HepG2 (cell line): ENCODE measurements around the gene AKAP6. TPM values are rescaled to one million over a fixed set of nuclear protein-coding genes. Genes with fewer than 3 reads are reported as not detected.

Source experiments
- ATAC-seq: fragments of 200-7000 bp; cut with Tn5 transposase; 3 replicates; pipeline ENCODE4 v1.9.1; 2020; ENCODE audit warnings: mild to moderate bottlenecking, moderate library complexity
- BruUV-seq: library from RNA; stranded (reverse); fragments of 400-500 nt; replicated peaks from 2 replicates; lab custom pipeline; 2021; lab: Mats Ljungman, UMichigan
- CTCF ChIA-PET: fragments of 300-600 bp; formaldehyde crosslinking; extraction: SDS; loops from one replicate; lab custom pipeline; 2021; ENCODE audit warnings: low total read pairs, inconsistent platforms, low intra/inter-chr PET ratio; lab: Yijun Ruan, JAX
- POLR2A ChIA-PET: fragments of 350-600 bp; sonication (Branson Sonifier 250); formaldehyde crosslinking; loops from one replicate; lab custom pipeline; 2020; ENCODE audit warnings: antibody characterized with exemption, inconsistent platforms; lab: Yijun Ruan, JAX
- DNase-seq: peaks from one replicate; pipeline ENCODE4 v3.0.0-alpha.2; 2015; ENCODE audit warnings: low spot score
- FAIRE-seq: peaks from 3 replicates; lab custom pipeline; 2011; peaks lifted over from hg19 to GRCh38; lab: Jason Lieb, UNC
- H2AFZ ChIP-seq: one replicate; pipeline ENCODE4 v1.6.1; 2011; ENCODE audit warnings: low read length, inconsistent platforms
- H3K27ac ChIP-seq: fragments of 300-600 bp; 3 replicates; pipeline ENCODE4 v1.8.0; 2011; ENCODE audit warnings: mixed run types, mild to moderate bottlenecking, mixed read lengths, low read length, inconsistent platforms; ENCODE audit not compliant: insufficient read depth; ENCODE audit errors: extremely low read length
- H3K27me3 ChIP-seq, 2 experiments: fragments of 200-600 bp in 1 of 2; 2 replicates in 1 of 2; 3 replicates in 1 of 2; pipeline versions ENCODE4 v1.6.0 to v1.8.0; 2011; ENCODE audit warnings: low read length in 2 of 2, mild to moderate bottlenecking in 2 of 2, moderate library complexity in 2 of 2, inconsistent platforms in 1 of 2; ENCODE audit not compliant: insufficient read depth in 2 of 2, control insufficient read depth in 1 of 2
- H3K36me3 ChIP-seq, 2 experiments: fragments of 200-600 bp in 1 of 2; replicated peaks in 1 of 2; 2 replicates in 1 of 2; 3 replicates in 1 of 2; pipeline versions ENCODE4 v1.5.1 to v1.8.0; 2011; ENCODE audit warnings: low read length in 2 of 2, inconsistent platforms in 1 of 2; ENCODE audit not compliant: insufficient read depth in 2 of 2, control insufficient read depth in 1 of 2
- H3K4me1 ChIP-seq: 2 replicates; pipeline ENCODE4 v1.5.1; 2012; ENCODE audit warnings: low read length, inconsistent platforms; ENCODE audit not compliant: insufficient read depth
- H3K4me2 ChIP-seq: 2 replicates; pipeline ENCODE4 v1.6.0; 2011; ENCODE audit warnings: low read depth, low read length, inconsistent platforms
- H3K4me3 ChIP-seq, 3 experiments: fragments of 200-600 bp in 1 of 3; sonication (generic), shearing (Covaris generic) in 1 of 3; replicated peaks in 1 of 3; 2 replicates each; pipeline ENCODE4 v1.5.1; 2011 to 2016; ENCODE audit warnings: low read length in 3 of 3, inconsistent platforms in 2 of 3, low read depth in 2 of 3, mild to moderate bottlenecking in 2 of 3, control low read depth in 1 of 3, mixed read lengths in 1 of 3; ENCODE audit not compliant: insufficient read depth in 1 of 3
- H3K79me2 ChIP-seq: one replicate; pipeline ENCODE4 v1.6.1; 2011; ENCODE audit warnings: low read length, inconsistent platforms; ENCODE audit not compliant: insufficient read depth
- H3K9ac ChIP-seq: 2 replicates; pipeline ENCODE4 v1.6.0; 2011; ENCODE audit warnings: mild to moderate bottlenecking, low read depth, low read length, inconsistent platforms; ENCODE audit not compliant: insufficient read depth
- H3K9me3 ChIP-seq: 2 replicates; pipeline ENCODE4 v1.5.1; 2012; ENCODE audit warnings: mild to moderate bottlenecking, low read length
- H4K20me1 ChIP-seq: 2 replicates; pipeline ENCODE4 v1.6.0; 2011; ENCODE audit warnings: inconsistent platforms, mild to moderate bottlenecking, low read length, moderate library complexity; ENCODE audit not compliant: insufficient read depth
- AHR ChIP-seq: IDR thresholded peaks from 2 replicates; pipeline ENCODE4 v1.6.1; 2018; ENCODE audit warnings: missing genetic modification reagents, missing compliant biosample characterization
- CERS6 ChIP-seq: sonication (generic); formaldehyde crosslinking; IDR thresholded peaks from 2 replicates; pipeline ENCODE4 v1.5.0; 2020; ENCODE audit warnings: missing genetic modification reagents
- DZIP1 ChIP-seq: sonication (generic); formaldehyde crosslinking; IDR thresholded peaks from 2 replicates; pipeline ENCODE4 v1.5.0; 2020; ENCODE audit warnings: mild to moderate bottlenecking, missing genetic modification reagents
- GATA4 ChIP-seq: sonication (generic); IDR thresholded peaks from 2 replicates; pipeline ENCODE4 v1.6.1; 2016; ENCODE audit warnings: antibody characterized with exemption, low read depth, borderline replicate concordance
- MNT ChIP-seq: fragments of 450-650 bp; IDR thresholded peaks from 2 replicates; pipeline ENCODE4 v1.6.1; 2016
- POGZ ChIP-seq: sonication (generic); formaldehyde crosslinking; IDR thresholded peaks from 2 replicates; pipeline ENCODE4 v1.4.0; 2020; ENCODE audit warnings: mild to moderate bottlenecking, missing genetic modification reagents
- ZBTB21 ChIP-seq: sonication (generic); formaldehyde crosslinking; IDR thresholded peaks from 2 replicates; pipeline ENCODE4 v1.4.0; 2020; ENCODE audit warnings: missing genetic modification reagents
- ZFX ChIP-seq: sonication (generic); formaldehyde crosslinking; IDR thresholded peaks from 2 replicates; pipeline ENCODE4 v1.4.0; 2020; ENCODE audit warnings: mild to moderate bottlenecking, low read depth, missing genetic modification reagents, moderate library complexity
- ZNF333 ChIP-seq: sonication (generic); formaldehyde crosslinking; IDR thresholded peaks from 2 replicates; pipeline ENCODE4 v1.4.0; 2020; ENCODE audit warnings: mild to moderate bottlenecking, missing genetic modification reagents, borderline replicate concordance
- ZNF550 ChIP-seq: sonication (generic); formaldehyde crosslinking; IDR thresholded peaks from 2 replicates; pipeline ENCODE4 v1.4.0; 2020; ENCODE audit warnings: mild to moderate bottlenecking, missing genetic modification reagents, borderline replicate concordance
- ZZZ3 ChIP-seq: sonication (generic); formaldehyde crosslinking; IDR thresholded peaks from 2 replicates; pipeline ENCODE4 v1.4.0; 2020; ENCODE audit warnings: missing genetic modification reagents, mild to moderate bottlenecking, borderline replicate concordance
- WGBS: methylation state at CpG from one replicate; pipeline ENCODE4 v1.1.6; 2017; ENCODE audit warnings: low lambda C conversion rate; 5-methylcytosine and 5-hydroxymethylcytosine counted together
- in situ Hi-C: cut with HindIII; loops from 2 replicates; pipeline ENCODE4 v1.10.0; 2017; ENCODE audit warnings: low pct_unique_long_range_greater_than_20kb; ENCODE audit not compliant: extremely low pct_ligation_motif_present
- intact Hi-C: fragments of 100-400 bp; cut with micrococcal nuclease; formaldehyde crosslinking; loops from one replicate; pipeline ENCODE4 v1.10.0; 2022; ENCODE audit not compliant: unreplicated experiment
- polyA plus RNA-seq, 8 experiments: library from polyadenylated mRNA; depleted of rRNA in 3 of 8; stranded (reverse) in 7 of 8; unstranded in 1 of 8; fragments of >200 nt; fragmentation: Illumina TruSeq in 4 of 8; extraction: Trizol in 4 of 8; gene quantifications; 2 replicates each; pipeline versions ENCODE4 v1.2.1 to v1.2.3, GENCODE V29; 2011 to 2016; ENCODE audit warnings: low read depth in 4 of 8, missing spikeins in 1 of 8, mixed read lengths in 1 of 8; ENCODE audit not compliant: insufficient read depth in 1 of 8
- total RNA-seq, 5 experiments: library from RNA; depleted of rRNA; stranded (reverse); fragments of >200 nt; fragmentation: Illumina TruSeq; extraction: Trizol; gene quantifications; 2 replicates each; pipeline ENCODE4 v1.2.3, GENCODE V29; 2016; ENCODE audit warnings: low read depth in 1 of 5
- TF ChIP-seq, protein P1 (sequence below): sonication (generic); formaldehyde crosslinking; IDR thresholded peaks from 2 replicates; pipeline ENCODE4 v1.4.0; 2020; ENCODE audit warnings: mild to moderate bottlenecking, missing genetic modification reagents

Gene AKAP6
- total and polyA plus RNA-seq, 2 of the 13 experiments (the other 11 are each of a cell fraction or from before 2014, with no cell fraction given) = 1.4 TPM

DNA sequence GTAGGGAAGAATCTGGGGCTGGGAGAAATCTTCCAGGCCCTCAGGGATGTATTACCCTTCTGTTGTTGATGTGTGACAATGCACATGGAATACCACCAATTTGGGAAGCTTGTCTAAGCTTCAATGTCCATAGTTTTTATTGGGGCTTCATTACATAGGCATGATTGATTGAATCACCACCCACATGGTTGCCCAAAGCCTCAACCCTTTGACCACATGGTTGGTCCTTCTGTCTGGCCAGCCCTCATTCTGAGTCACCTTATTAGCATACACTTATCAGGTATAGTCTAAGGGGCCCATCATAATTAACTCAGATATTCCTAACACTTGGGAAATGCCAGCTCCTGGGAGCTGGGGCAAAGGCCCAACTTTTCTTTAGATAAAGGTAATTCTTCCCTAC, 93.3 kb downstream of the AKAP6 start:
- Histone ChIP-seq H3K79me2 (no peaks in the 10 kb centered on the region), H3K4me1 (no peaks in the 10 kb centered on the region), H3K9me3 (peaks cover 19% of the 10 kb centered on the region), H3K9ac (no peak overlapping the region), H3K4me2 (no peak overlapping the region), H3K27me3 (no peaks in the 10 kb centered on the region), H4K20me1 (no peaks in the 10 kb centered on the region), H3K4me3 (no peak overlapping the region), H2AFZ (no peak overlapping the region), H3K36me3 (no peaks in the 10 kb centered on the region), H3K27ac (no peak overlapping the region)
- ChIA-PET POLR2A (no interaction called here), CTCF (no interaction called here)
- in situ Hi-C loops = no loop called here
- TF ChIP-seq MNT (peak; percentile 95), ZNF550 (CRISPR knock-in tag) (no peak)
- no TSS peak for BruUV-seq
- FAIRE-seq (no peak), ATAC-seq (no peak), DNase-seq (no peak)
- intact Hi-C loops = no loop called here

DNA sequence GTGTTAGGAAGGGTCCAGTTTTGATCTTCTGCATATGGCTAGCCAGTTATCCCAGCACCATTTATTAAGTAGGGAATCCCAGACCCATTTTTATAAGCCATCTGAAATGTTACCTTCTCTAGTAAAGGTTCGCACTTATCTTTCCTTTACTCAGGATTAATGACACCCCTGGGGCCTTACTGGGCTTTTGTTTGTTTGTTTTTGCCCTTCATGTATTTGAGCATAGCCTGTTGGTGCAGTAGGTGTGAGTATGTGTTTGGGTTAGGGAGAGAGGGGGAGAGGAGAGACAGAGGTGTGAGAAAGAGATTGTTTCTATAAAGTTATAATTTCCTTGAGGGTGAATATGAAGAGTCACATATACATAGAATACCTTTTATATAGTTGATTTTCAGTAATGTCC, 96.9 kb downstream of the AKAP6 start:
- no peak for ATAC-seq
- Histone ChIP-seq H3K4me2 (no peak overlapping the region), H2AFZ (no peak overlapping the region), H3K4me3 (no peak overlapping the region), H4K20me1 (no peaks in the 10 kb centered on the region), H3K9ac (no peak overlapping the region), H3K4me1 (no peaks in the 10 kb centered on the region), H3K27ac (no peak overlapping the region), H3K79me2 (no peaks in the 10 kb centered on the region), H3K36me3 (no peaks in the 10 kb centered on the region), H3K27me3 (no peaks in the 10 kb centered on the region), H3K9me3 (peaks cover 19% of the 10 kb centered on the region)
- 1% methylated on average over 1 of the region's 1 CpG for WGBS
- ChIA-PET POLR2A (no interaction called here), CTCF (no interaction called here)
- FAIRE-seq = no peak
- TF ChIP-seq DZIP1 (CRISPR knock-in tag) (no peak), ZZZ3 (CRISPR knock-in tag) (no peak), AHR (CRISPR knock-in tag) (no peak), ZFX (CRISPR knock-in tag) (no peak), POGZ (CRISPR knock-in tag) (no peak), ZNF333 (CRISPR knock-in tag) (no peak), CERS6 (CRISPR knock-in tag) (no peak), ZBTB21 (no peak), GATA4 (no peak)
- TF ChIP-seq, protein P1, sequence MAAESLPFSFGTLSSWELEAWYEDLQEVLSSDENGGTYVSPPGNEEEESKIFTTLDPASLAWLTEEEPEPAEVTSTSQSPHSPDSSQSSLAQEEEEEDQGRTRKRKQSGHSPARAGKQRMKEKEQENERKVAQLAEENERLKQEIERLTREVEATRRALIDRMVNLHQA (CRISPR knock-in tag) = no peak
- in situ Hi-C loops (no loop called here), intact Hi-C loops (no loop called here)
- DNase-seq = no peak
- BruUV-seq = no TSS peak
